Measurements from ENCODE around the gene PDXK.

GRCh38 chr21:43734131-43734927 is 15.4 kb downstream of the PDXK start:
- TF ChIP-seq, protein P1, sequence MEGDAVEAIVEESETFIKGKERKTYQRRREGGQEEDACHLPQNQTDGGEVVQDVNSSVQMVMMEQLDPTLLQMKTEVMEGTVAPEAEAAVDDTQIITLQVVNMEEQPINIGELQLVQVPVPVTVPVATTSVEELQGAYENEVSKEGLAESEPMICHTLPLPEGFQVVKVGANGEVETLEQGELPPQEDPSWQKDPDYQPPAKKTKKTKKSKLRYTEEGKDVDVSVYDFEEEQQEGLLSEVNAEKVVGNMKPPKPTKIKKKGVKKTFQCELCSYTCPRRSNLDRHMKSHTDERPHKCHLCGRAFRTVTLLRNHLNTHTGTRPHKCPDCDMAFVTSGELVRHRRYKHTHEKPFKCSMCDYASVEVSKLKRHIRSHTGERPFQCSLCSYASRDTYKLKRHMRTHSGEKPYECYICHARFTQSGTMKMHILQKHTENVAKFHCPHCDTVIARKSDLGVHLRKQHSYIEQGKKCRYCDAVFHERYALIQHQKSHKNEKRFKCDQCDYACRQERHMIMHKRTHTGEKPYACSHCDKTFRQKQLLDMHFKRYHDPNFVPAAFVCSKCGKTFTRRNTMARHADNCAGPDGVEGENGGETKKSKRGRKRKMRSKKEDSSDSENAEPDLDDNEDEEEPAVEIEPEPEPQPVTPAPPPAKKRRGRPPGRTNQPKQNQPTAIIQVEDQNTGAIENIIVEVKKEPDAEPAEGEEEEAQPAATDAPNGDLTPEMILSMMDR (IDR thresholded peaks at IDR 0.05; ENCODE audit: low read length): no peak
- TF ChIP-seq EZH2 (IDR thresholded peaks at IDR 0.05; ENCODE audit: borderline replicate concordance, low read length): no peak
